GM18870 (cell line): ENCODE measurements around the gene CEP95.

Experiments
- ATAC-seq: cut with Tn5 transposase; IDR thresholded peaks from one replicate; pipeline ENCODE4 v1.9.1; 2021; ENCODE audit warnings: moderate library complexity; ENCODE audit not compliant: unreplicated experiment

The CEP95 gene

GRCh38 chr17:64515829-64516228 is 9.1 kb downstream of the CEP95 start:
- no peak for ATAC-seq

GRCh38 chr17:64519601-64520000 is 12.8 kb downstream of the CEP95 start:
- no peak for ATAC-seq

- ATAC-seq, result no peak
Observed at GRCh38 chr17:64520359-64520758, 13.6 kb downstream of the CEP95 start.

- ATAC-seq, result no peak
Observed at GRCh38 chr17:64527914-64528313, 21.1 kb downstream of the CEP95 start.

- no peak for ATAC-seq
Observed at GRCh38 chr17:64529221-64529620, 22.4 kb downstream of the CEP95 start.

- ATAC-seq, result no peak
Observed at GRCh38 chr17:64531955-64532371, 25.2 kb downstream of the CEP95 start.

GRCh38 chr17:64532409-64532808 is 25.6 kb downstream of the CEP95 start:
- ATAC-seq, result no peak

GRCh38 chr17:64533784-64534183 is 27.0 kb downstream of the CEP95 start:
- ATAC-seq, result no peak

- no peak for ATAC-seq
Observed at GRCh38 chr17:64534187-64534586, 27.4 kb downstream of the CEP95 start.

- ATAC-seq, result no peak
Observed at GRCh38 chr17:64535357-64535756, 28.6 kb downstream of the CEP95 start.

GRCh38 chr17:64536913-64537312 is 30.1 kb downstream of the CEP95 start:
- no peak for ATAC-seq

GRCh38 chr17:64537488-64537887 is 30.7 kb downstream of the CEP95 start:
- no peak for ATAC-seq

GRCh38 chr17:64538508-64539130 is 31.8 kb downstream of the CEP95 start:
- no peak for ATAC-seq

GRCh38 chr17:64540118-64540776 is 33.5 kb downstream of the CEP95 start:
- ATAC-seq, result no peak

- no peak for ATAC-seq
Observed at GRCh38 chr17:64544742-64545141, 38.0 kb downstream of the CEP95 start.

GRCh38 chr17:64546716-64547115 is 39.9 kb downstream of the CEP95 start:
- no peak for ATAC-seq

- no peak for ATAC-seq
Observed at GRCh38 chr17:64547319-64547718, 40.5 kb downstream of the CEP95 start.

- no peak for ATAC-seq
Observed at GRCh38 chr17:64551461-64551860, 44.7 kb downstream of the CEP95 start.

GRCh38 chr17:64554028-64554637 is 47.4 kb downstream of the CEP95 start:
- no peak for ATAC-seq

GRCh38 chr17:64555281-64555680 is 48.5 kb downstream of the CEP95 start:
- no peak for ATAC-seq

GRCh38 chr17:64564098-64564497 is 57.3 kb downstream of the CEP95 start:
- no peak for ATAC-seq

- no peak for ATAC-seq
Observed at GRCh38 chr17:64565563-64565962, 58.8 kb downstream of the CEP95 start.
